Liver (tissue), 9 donors: ENCODE data around the gene MAP4K1. TPM values are rescaled to one million over a fixed set of nuclear protein-coding genes. Genes with fewer than 3 reads are reported as not detected.

Experiments used
- DNase-seq: peaks from one replicate; pipeline ENCODE4 v3.0.0-alpha.2; 2017; ENCODE audit warnings: low spot score
- H3K27ac ChIP-seq, 2 donors: one replicate each; pipeline ENCODE4 v1.7.0; 2013; ENCODE audit warnings: inconsistent platforms in 2 of 2, low read length in 2 of 2, control low read depth in 1 of 2, low read depth in 1 of 2, mild to moderate bottlenecking in 1 of 2
- H3K27me3 ChIP-seq, 4 donors: one replicate each; pipeline versions ENCODE4 v1.6.1 to v1.7.0; 2013; ENCODE audit warnings: low read length in 3 of 4, inconsistent platforms in 1 of 4, mild to moderate bottlenecking in 1 of 4, moderate library complexity in 1 of 4; ENCODE audit not compliant: control insufficient read depth in 4 of 4, insufficient read depth in 4 of 4
- H3K36me3 ChIP-seq, 4 donors: one replicate each; pipeline versions ENCODE4 v1.6.1 to v1.7.0; 2013; ENCODE audit warnings: low read length in 3 of 4, mild to moderate bottlenecking in 3 of 4, low read depth in 1 of 4, moderate library complexity in 1 of 4; ENCODE audit not compliant: control insufficient read depth in 4 of 4, insufficient read depth in 3 of 4
- H3K4me1 ChIP-seq, 4 donors: one replicate each; pipeline versions ENCODE4 v1.6.1 to v1.7.0; 2013; ENCODE audit warnings: low read length in 3 of 4, mild to moderate bottlenecking in 3 of 4, moderate library complexity in 1 of 4; ENCODE audit not compliant: control insufficient read depth in 4 of 4, insufficient read depth in 4 of 4
- H3K4me3 ChIP-seq, 3 donors: one replicate each; pipeline versions ENCODE4 v1.6.1 to v1.7.0; 2013; ENCODE audit warnings: low read length in 3 of 3, control low read depth in 1 of 3, low read depth in 1 of 3, mild to moderate bottlenecking in 1 of 3
- H3K9ac ChIP-seq, 2 donors: one replicate each; pipeline ENCODE4 v1.7.0; 2013; ENCODE audit warnings: low read length in 2 of 2, mild to moderate bottlenecking in 2 of 2, moderate library complexity in 2 of 2, control low read depth in 1 of 2, low read depth in 1 of 2
- H3K9me3 ChIP-seq, 4 donors: one replicate each; pipeline versions ENCODE4 v1.6.1 to v1.7.0; 2013; ENCODE audit warnings: low read length in 3 of 4; ENCODE audit not compliant: control insufficient read depth in 4 of 4
- CTCF ChIP-seq: fragments of 150-350 bp; IDR thresholded peaks from 2 replicates; pipeline ENCODE4 v1.5.1; 2017; ENCODE audit warnings: improper control_type of control experiment, low read depth, low read length; ENCODE audit not compliant: missing input control
- EGR1 ChIP-seq, 2 donors: IDR thresholded peaks; 2 replicates each; pipeline ENCODE4 v1.6.1; 2016 to 2018; ENCODE audit warnings: antibody characterized with exemption in 2 of 2, low read depth in 2 of 2
- FOXA2 ChIP-seq: IDR thresholded peaks from 2 replicates; pipeline ENCODE4 v1.6.1; 2016; ENCODE audit warnings: antibody characterized with exemption
- HNF4A ChIP-seq, 2 donors: conservative IDR thresholded peaks; 2 replicates each; pipeline ENCODE4 v1.6.1; 2016; ENCODE audit warnings: antibody characterized with exemption in 2 of 2, mild to moderate bottlenecking in 2 of 2
- HNF4G ChIP-seq: IDR thresholded peaks from 2 replicates; pipeline ENCODE4 v1.6.1; 2016; ENCODE audit warnings: antibody characterized with exemption
- JUND ChIP-seq, 2 donors: IDR thresholded peaks; 2 replicates each; pipeline ENCODE4 v1.6.1; 2016; ENCODE audit warnings: antibody characterized with exemption in 2 of 2
- MAX ChIP-seq: IDR thresholded peaks from 2 replicates; pipeline ENCODE4 v1.6.1; 2016; ENCODE audit warnings: antibody characterized with exemption
- NR2F2 ChIP-seq: IDR thresholded peaks from 2 replicates; pipeline ENCODE4 v1.6.1; 2016; ENCODE audit warnings: antibody characterized with exemption
- REST ChIP-seq: IDR thresholded peaks from 2 replicates; pipeline ENCODE4 v1.6.1; 2016; ENCODE audit warnings: antibody characterized with exemption, mild to moderate bottlenecking
- SP1 ChIP-seq: IDR thresholded peaks from 2 replicates; pipeline ENCODE4 v1.6.1; 2018; ENCODE audit warnings: antibody characterized with exemption, mild to moderate bottlenecking
- TAF1 ChIP-seq: conservative IDR thresholded peaks from 2 replicates; pipeline ENCODE4 v1.6.1; 2016; ENCODE audit warnings: antibody characterized with exemption, mild to moderate bottlenecking
- YY1 ChIP-seq: IDR thresholded peaks from 2 replicates; pipeline ENCODE4 v1.6.1; 2016; ENCODE audit warnings: antibody characterized with exemption, mild to moderate bottlenecking
- WGBS: extraction: QIAGEN DNeasy Blood & Tissue Kit; methylation state at CpG from one replicate; pipeline ENCODE4 v1.1.7; 2013; 5-methylcytosine and 5-hydroxymethylcytosine counted together
- polyA plus RNA-seq, 2 donors: library from polyadenylated mRNA; stranded (reverse) in 1 of 2; unstranded in 1 of 2; fragments of 200-250 nt in 1 of 2; fragments of >200 nt in 1 of 2; fragmentation: Nextera tagmentation in 1 of 2; extraction: Ambion mirVana in 1 of 2; gene quantifications; one replicate each; pipeline versions ENCODE4 v1.2.1 to v1.2.3, GENCODE V29; 2013 to 2015
- total RNA-seq, 2 donors: library from RNA; depleted of rRNA; stranded (reverse); fragments of >200 nt; gene quantifications; one replicate each; pipeline ENCODE4 v1.2.3, GENCODE V29; 2014
- TF ChIP-seq, protein P1 (sequence below): IDR thresholded peaks from 2 replicates; pipeline ENCODE4 v1.6.1; 2016; ENCODE audit warnings: antibody characterized with exemption
- TF ChIP-seq, protein P2 (sequence below): IDR thresholded peaks from 2 replicates; pipeline ENCODE4 v1.6.1; 2016; ENCODE audit warnings: antibody characterized with exemption
- donor health status: healthy.
- donor health status: healthy.
- donor health status: healthy.
- donor health status: healthy.
- donor health status: healthy.

Gene MAP4K1
- total and polyA plus RNA-seq, 4 donors = 0.89 to 3.1 (median 1.9) TPM

DNA sequence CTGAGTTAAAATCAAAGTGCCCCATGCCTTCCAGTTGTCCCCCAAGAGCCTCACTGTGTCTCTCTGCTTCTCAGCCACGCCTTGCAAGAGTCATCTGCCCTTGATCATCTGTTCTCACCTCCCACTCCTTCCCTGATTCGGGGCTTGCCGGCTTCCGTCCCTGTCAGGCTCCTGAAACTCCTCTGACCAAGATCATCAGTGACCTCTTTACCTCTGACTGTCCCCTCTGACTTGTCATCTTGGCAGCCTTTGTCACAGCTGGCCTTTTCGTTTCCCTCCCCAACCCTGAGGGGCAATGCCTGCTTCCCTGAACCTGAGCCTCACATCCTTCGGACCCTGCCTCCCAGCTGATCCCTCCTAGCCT is 66.3 kb downstream of the MAP4K1 start:
- Histone ChIP-seq H3K4me3 (no peak overlapping the region), H3K4me1 (no peaks in the 10 kb centered on the region), H3K36me3 (no peaks in the 10 kb centered on the region), H3K27ac (no peak overlapping the region), H3K9ac (no peak overlapping the region), H3K27me3 (peaks cover 0 to 4% (median 0%) of the 10 kb centered on the region in 4 donors), H3K9me3 (no peaks in the 10 kb centered on the region)
- no peak for DNase-seq
- 68% methylated on average over 6 of the region's 6 CpGs for WGBS
- TF ChIP-seq FOXA2 = no peak

GRCh38 chr19:38550376-38550775 is 67.4 kb downstream of the MAP4K1 start:
- no peak for DNase-seq
- no peak overlapping the region for H3K4me3 ChIP-seq
- H3K9ac ChIP-seq = no peak overlapping the region
- H3K27ac ChIP-seq = no peak overlapping the region
- no peaks in the 10 kb centered on the region for H3K9me3 ChIP-seq
- WGBS = 61% methylated on average over 3 of the region's 3 CpGs
- TF ChIP-seq, protein P1, sequence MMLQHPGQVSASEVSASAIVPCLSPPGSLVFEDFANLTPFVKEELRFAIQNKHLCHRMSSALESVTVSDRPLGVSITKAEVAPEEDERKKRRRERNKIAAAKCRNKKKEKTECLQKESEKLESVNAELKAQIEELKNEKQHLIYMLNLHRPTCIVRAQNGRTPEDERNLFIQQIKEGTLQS = no peak
- TF ChIP-seq JUND (IDR thresholded peaks at IDR 0.05) = no peak
- no peak for TF ChIP-seq NR2F2
- no peak for TF ChIP-seq HNF4A (conservative IDR thresholded peaks at IDR 0.05)
- TF ChIP-seq MAX = no peak
- TF ChIP-seq REST = no peak
- TF ChIP-seq SP1 = no peak
- TF ChIP-seq, protein P2, sequence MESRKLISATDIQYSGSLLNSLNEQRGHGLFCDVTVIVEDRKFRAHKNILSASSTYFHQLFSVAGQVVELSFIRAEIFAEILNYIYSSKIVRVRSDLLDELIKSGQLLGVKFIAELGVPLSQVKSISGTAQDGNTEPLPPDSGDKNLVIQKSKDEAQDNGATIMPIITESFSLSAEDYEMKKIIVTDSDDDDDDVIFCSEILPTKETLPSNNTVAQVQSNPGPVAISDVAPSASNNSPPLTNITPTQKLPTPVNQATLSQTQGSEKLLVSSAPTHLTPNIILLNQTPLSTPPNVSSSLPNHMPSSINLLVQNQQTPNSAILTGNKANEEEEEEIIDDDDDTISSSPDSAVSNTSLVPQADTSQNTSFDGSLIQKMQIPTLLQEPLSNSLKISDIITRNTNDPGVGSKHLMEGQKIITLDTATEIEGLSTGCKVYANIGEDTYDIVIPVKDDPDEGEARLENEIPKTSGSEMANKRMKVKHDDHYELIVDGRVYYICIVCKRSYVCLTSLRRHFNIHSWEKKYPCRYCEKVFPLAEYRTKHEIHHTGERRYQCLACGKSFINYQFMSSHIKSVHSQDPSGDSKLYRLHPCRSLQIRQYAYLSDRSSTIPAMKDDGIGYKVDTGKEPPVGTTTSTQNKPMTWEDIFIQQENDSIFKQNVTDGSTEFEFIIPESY = no peak
- no peak for TF ChIP-seq YY1
- TF ChIP-seq TAF1 = no peak
- no peak for TF ChIP-seq EGR1 (IDR thresholded peaks at IDR 0.05; ENCODE audit: low read depth in 2 of 2)
- no peak for TF ChIP-seq CTCF
- no peak for TF ChIP-seq HNF4G
- H3K36me3 ChIP-seq = no peaks in the 10 kb centered on the region
- peaks cover 0 to 4% (median 0%) of the 10 kb centered on the region in 4 donors for H3K27me3 ChIP-seq
- no peaks in the 10 kb centered on the region for H3K4me1 ChIP-seq
